K562 (cell line): ENCODE results near the gene GPS2. TPM values are rescaled to one million over a fixed set of nuclear protein-coding genes. Genes with fewer than 3 reads are reported as not detected.

Experiments used
- CUX1 ChIP-seq: fragments of 200-800 bp; sonication (Bioruptor generic); IDR thresholded peaks from 2 replicates; pipeline ENCODE4 v1.6.1; 2016; ENCODE audit warnings: missing genetic modification characterization, missing compliant biosample characterization
- ESRRB ChIP-seq: fragments of 250-450 bp; sonication (Bioruptor Pico); IDR thresholded peaks from 2 replicates; pipeline ENCODE4 v1.5.0; 2020; ENCODE audit warnings: mild to moderate bottlenecking, moderate library complexity, borderline replicate concordance
- FOXA3 ChIP-seq, 2 experiments: fragments of 450-650 bp in 1 of 2; sonication (generic) in 1 of 2; formaldehyde crosslinking; IDR thresholded peaks in 1 of 2; conservative IDR thresholded peaks in 1 of 2; 2 replicates each; pipeline versions ENCODE4 v1.4.0 to v1.8.0; 2020 to 2022; ENCODE audit warnings: mild to moderate bottlenecking in 2 of 2, missing genetic modification reagents in 1 of 2
- FUS ChIP-seq: fragments of 200-400 bp; formaldehyde crosslinking; optimal IDR thresholded peaks from 2 replicates; pipeline ENCODE3; 2017; ENCODE audit warnings: low read depth, low read length
- GTF3C2 ChIP-seq: IDR thresholded peaks from 3 replicates; pipeline ENCODE4 v1.6.1; 2011; ENCODE audit warnings: borderline replicate concordance, mild to moderate bottlenecking, moderate library complexity; ENCODE audit not compliant: insufficient read length; ENCODE audit errors: extremely low read depth
- HDGF ChIP-seq: fragments of 450-650 bp; IDR thresholded peaks from 2 replicates; pipeline ENCODE4 v1.6.1; 2016
- HES1 ChIP-seq: fragments of 450-650 bp; IDR thresholded peaks from 2 replicates; pipeline ENCODE4 v1.6.1; 2016; ENCODE audit warnings: low read depth, mild to moderate bottlenecking, moderate library complexity
- NFE2 ChIP-seq: IDR thresholded peaks from 2 replicates; pipeline ENCODE4 v1.6.1; 2014; ENCODE audit warnings: antibody characterized with exemption, low read depth
- NFYB ChIP-seq: IDR thresholded peaks from 2 replicates; pipeline ENCODE4 v1.6.1; 2011; ENCODE audit warnings: mild to moderate bottlenecking, moderate library complexity; ENCODE audit not compliant: insufficient read length; ENCODE audit errors: extremely low read depth
- OTX1 ChIP-seq: fragments of 450-650 bp; formaldehyde crosslinking; IDR thresholded peaks from 2 replicates; pipeline ENCODE4 v1.4.0; 2022; ENCODE audit warnings: mild to moderate bottlenecking
- PHB ChIP-seq: fragments of 250-450 bp; sonication (Bioruptor Pico); IDR thresholded peaks from 2 replicates; pipeline ENCODE4 v1.5.0; 2021
- SOX6 ChIP-seq: fragments of 450-650 bp; IDR thresholded peaks from 2 replicates; pipeline ENCODE4 v1.6.1; 2014; ENCODE audit warnings: mild to moderate bottlenecking
- SREBF2 ChIP-seq: sonication (generic); formaldehyde crosslinking; IDR thresholded peaks from 2 replicates; pipeline ENCODE4 v1.4.0; 2020; ENCODE audit warnings: mild to moderate bottlenecking, missing genetic modification reagents
- TGIF2 ChIP-seq: sonication (generic); formaldehyde crosslinking; IDR thresholded peaks from 2 replicates; pipeline ENCODE4 v1.8.1; 2022; ENCODE audit warnings: mild to moderate bottlenecking, missing genetic modification reagents, moderate library complexity
- XRCC3 ChIP-seq: fragments of 450-650 bp; IDR thresholded peaks from 2 replicates; pipeline ENCODE4 v1.6.1; 2017; ENCODE audit warnings: mild to moderate bottlenecking, moderate library complexity
- ZNF699 ChIP-seq: fragments of 250-450 bp; sonication (Bioruptor Pico); IDR thresholded peaks from 2 replicates; pipeline ENCODE4 v1.8.0; 2021; ENCODE audit warnings: mild to moderate bottlenecking, moderate library complexity; ENCODE audit not compliant: insufficient replicate concordance
- polyA plus RNA-seq, 8 experiments: library from polyadenylated mRNA; depleted of rRNA in 4 of 8; stranded (reverse) in 5 of 8; unstranded in 3 of 8; fragments of >200 nt; fragmentation: Nextera tagmentation in 2 of 8; fragmentation: Illumina TruSeq in 1 of 8; extraction: Ambion mirVana in 2 of 8; extraction: Trizol in 1 of 8; gene quantifications; 2 replicates each; pipeline versions ENCODE4 v1.2.1 to v1.2.3, GENCODE V29; 2011 to 2014; ENCODE audit warnings: inconsistent platforms in 1 of 8, missing spikeins in 1 of 8
- total RNA-seq, 7 experiments: library from RNA; depleted of rRNA in 6 of 7; stranded (reverse); fragments of >200 nt in 6 of 7; fragmentation: Illumina TruSeq in 2 of 7; extraction: Trizol in 2 of 7; gene quantifications; 2 replicates each; pipeline versions ENCODE4 v1.2.1 to v1.2.3, GENCODE V29; 2011 to 2021; ENCODE audit warnings: low replicate concordance in 1 of 7
- TF ChIP-seq, protein P1 (sequence below): fragments of 250-450 bp; sonication (Bioruptor Pico); IDR thresholded peaks from 2 replicates; pipeline ENCODE4 v1.9.0; 2021; ENCODE audit warnings: mild to moderate bottlenecking, inconsistent platforms

GPS2 gene
- total and polyA plus RNA-seq, 9 of the 15 experiments (the other 6 are each of a cell fraction or from before 2014, with no cell fraction given) = 18.3 to 75.7 (median 37.0) TPM

DNA sequence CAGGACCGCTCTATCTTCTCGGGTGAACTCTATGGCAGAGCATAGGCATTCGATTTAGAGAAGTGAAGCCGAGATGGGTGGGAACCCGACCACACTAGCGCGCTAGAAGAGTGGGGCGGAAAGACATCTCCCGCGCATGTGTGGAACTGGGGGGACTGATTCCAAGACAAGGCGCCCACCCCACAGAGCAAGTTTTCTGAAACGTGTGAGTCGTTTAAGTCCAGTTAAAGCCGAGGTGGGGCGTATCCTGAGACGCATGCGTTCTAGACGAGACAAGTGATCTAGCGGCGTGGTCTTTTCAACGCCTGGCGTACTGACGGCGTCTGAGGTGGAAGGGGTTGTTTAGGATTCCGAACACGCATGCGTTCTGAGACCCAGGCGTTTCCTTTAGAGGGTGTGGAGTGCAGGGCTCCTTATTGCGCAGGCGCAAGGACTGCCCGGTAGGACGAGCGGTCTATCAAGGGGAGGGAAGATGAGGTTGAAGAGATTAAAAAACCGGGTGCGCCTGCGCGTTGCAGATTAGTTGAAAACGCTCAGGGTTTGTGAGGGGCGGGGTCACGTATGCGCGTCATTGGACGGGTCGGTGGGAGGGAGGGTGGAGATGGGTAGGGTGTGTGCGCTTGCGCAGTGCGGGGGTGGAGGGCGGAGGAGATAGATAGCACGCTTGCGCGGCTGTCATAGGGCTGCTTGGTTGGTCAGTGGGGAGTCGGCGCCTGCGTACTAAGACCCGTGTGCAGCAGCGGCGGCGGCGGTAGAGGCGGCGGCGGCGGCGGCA, 8.1 kb downstream of the GPS2 start, which contains the start of gene EIF5A (continued):
- TF ChIP-seq GTF3C2 (no peak), SREBF2 (CRISPR knock-in tag) (no peak), XRCC3 (no peak), TGIF2 (CRISPR knock-in tag) (no peak), HES1 (no peak), FUS (no peak), FOXA3 (CRISPR knock-in tag; conservative IDR thresholded peaks at IDR 0.05 in 1 of 2, IDR thresholded peaks at IDR 0.05 in 1 of 2) (no peak), ESRRB (CRISPR knock-in tag) (no peak), HDGF (peak; percentile 72; the same call in 1 of the 2 replicates), SOX6 (no peak), OTX1 (no peak), NFYB (no peak), ZNF699 (no peak), PHB (CRISPR knock-in tag) (no peak), CUX1 (no peak), NFE2 (no peak)
- TF ChIP-seq, protein P1, sequence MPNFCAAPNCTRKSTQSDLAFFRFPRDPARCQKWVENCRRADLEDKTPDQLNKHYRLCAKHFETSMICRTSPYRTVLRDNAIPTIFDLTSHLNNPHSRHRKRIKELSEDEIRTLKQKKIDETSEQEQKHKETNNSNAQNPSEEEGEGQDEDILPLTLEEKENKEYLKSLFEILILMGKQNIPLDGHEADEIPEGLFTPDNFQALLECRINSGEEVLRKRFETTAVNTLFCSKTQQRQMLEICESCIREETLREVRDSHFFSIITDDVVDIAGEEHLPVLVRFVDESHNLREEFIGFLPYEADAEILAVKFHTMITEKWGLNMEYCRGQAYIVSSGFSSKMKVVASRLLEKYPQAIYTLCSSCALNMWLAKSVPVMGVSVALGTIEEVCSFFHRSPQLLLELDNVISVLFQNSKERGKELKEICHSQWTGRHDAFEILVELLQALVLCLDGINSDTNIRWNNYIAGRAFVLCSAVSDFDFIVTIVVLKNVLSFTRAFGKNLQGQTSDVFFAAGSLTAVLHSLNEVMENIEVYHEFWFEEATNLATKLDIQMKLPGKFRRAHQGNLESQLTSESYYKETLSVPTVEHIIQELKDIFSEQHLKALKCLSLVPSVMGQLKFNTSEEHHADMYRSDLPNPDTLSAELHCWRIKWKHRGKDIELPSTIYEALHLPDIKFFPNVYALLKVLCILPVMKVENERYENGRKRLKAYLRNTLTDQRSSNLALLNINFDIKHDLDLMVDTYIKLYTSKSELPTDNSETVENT = no peak
